Vagina (tissue), 2 donors: ENCODE measurements around the gene SLC17A4. TPM values are rescaled to one million over a fixed set of nuclear protein-coding genes. Genes with fewer than 3 reads are reported as not detected.

Experiments
- DNase-seq, 2 donors: peaks; one replicate each; pipeline ENCODE4 v3.0.0-alpha.2; 2017; ENCODE audit errors: extremely low spot score in 2 of 2
- H3K27ac ChIP-seq: fragments of 200-600 bp; sonication (generic); one replicate; pipeline ENCODE4 v1.5.1; 2019
- H3K27me3 ChIP-seq: fragments of 200-600 bp; sonication (generic); one replicate; pipeline ENCODE4 v1.5.1; 2019
- H3K36me3 ChIP-seq, 2 donors: fragments of 200-600 bp; sonication (generic); one replicate each; pipeline ENCODE4 v1.5.1; 2017 to 2019
- H3K4me1 ChIP-seq: fragments of 200-600 bp; sonication (generic); one replicate; pipeline ENCODE4 v1.5.1; 2019
- H3K4me3 ChIP-seq, 2 donors: fragments of 200-600 bp; sonication (generic); 1 replicate in 1 of 2; 2 replicates in 1 of 2; pipeline ENCODE4 v1.5.1; 2016 to 2019
- H3K9me3 ChIP-seq: fragments of 200-600 bp; sonication (generic); one replicate; pipeline ENCODE4 v1.5.1; 2019
- POLR2A ChIP-seq, 2 donors: fragments of 450-650 bp; IDR thresholded peaks; one replicate each; pipeline ENCODE4 v1.6.1; 2017; ENCODE audit warnings: antibody characterized with exemption in 2 of 2, mild to moderate bottlenecking in 2 of 2, moderate library complexity in 2 of 2
- POLR2AphosphoS5 ChIP-seq, 2 donors: sonication (generic); formaldehyde crosslinking; IDR thresholded peaks; one replicate each; pipeline ENCODE4 v1.9.0; 2017; ENCODE audit warnings: antibody characterized with exemption in 2 of 2, mild to moderate bottlenecking in 2 of 2, low read depth in 1 of 2; ENCODE audit not compliant: insufficient read depth in 1 of 2
- intact Hi-C: fragments of 100-400 bp; cut with DNase I; formaldehyde crosslinking; loops from one replicate; pipeline ENCODE4 v1.15.1; 2023
- total RNA-seq: library from RNA; depleted of rRNA; stranded (reverse); fragments of >200 nt; gene quantifications from one replicate; pipeline ENCODE4 v1.2.3, GENCODE V29; 2016
- TF ChIP-seq, protein P1 (sequence below), 3 experiments: fragments of 450-650 bp in 2 of 3; fragments of 200-600 bp in 1 of 3; sonication (generic) in 1 of 3; IDR thresholded peaks; one replicate each; pipeline ENCODE4 v1.5.1; 2017 to 2019; ENCODE audit warnings: antibody characterized with exemption in 3 of 3, mild to moderate bottlenecking in 2 of 3, moderate library complexity in 2 of 3

The SLC17A4 gene
- total RNA-seq, 1 donor from 2014 or later, result not detected

- no peaks in the 10 kb centered on the region for H3K4me1 ChIP-seq
- H3K36me3 ChIP-seq, result no peaks in the 10 kb centered on the region
- H3K27ac ChIP-seq, result no peak overlapping the region
- no peaks in the 10 kb centered on the region for H3K27me3 ChIP-seq
- peaks cover 3% of the 10 kb centered on the region for H3K9me3 ChIP-seq
- intact Hi-C loops, result no loop called here
- no peak overlapping the region for H3K4me3 ChIP-seq
- no peak for DNase-seq
- TF ChIP-seq POLR2A (IDR thresholded peaks at IDR 0.05) (no peak), POLR2AphosphoS5 (IDR thresholded peaks at IDR 0.05; ENCODE audit: insufficient read depth in 1 of 2, low read depth in 1 of 2) (no peak)
- TF ChIP-seq, protein P1, sequence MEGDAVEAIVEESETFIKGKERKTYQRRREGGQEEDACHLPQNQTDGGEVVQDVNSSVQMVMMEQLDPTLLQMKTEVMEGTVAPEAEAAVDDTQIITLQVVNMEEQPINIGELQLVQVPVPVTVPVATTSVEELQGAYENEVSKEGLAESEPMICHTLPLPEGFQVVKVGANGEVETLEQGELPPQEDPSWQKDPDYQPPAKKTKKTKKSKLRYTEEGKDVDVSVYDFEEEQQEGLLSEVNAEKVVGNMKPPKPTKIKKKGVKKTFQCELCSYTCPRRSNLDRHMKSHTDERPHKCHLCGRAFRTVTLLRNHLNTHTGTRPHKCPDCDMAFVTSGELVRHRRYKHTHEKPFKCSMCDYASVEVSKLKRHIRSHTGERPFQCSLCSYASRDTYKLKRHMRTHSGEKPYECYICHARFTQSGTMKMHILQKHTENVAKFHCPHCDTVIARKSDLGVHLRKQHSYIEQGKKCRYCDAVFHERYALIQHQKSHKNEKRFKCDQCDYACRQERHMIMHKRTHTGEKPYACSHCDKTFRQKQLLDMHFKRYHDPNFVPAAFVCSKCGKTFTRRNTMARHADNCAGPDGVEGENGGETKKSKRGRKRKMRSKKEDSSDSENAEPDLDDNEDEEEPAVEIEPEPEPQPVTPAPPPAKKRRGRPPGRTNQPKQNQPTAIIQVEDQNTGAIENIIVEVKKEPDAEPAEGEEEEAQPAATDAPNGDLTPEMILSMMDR (IDR thresholded peaks at IDR 0.05), result no peak
These were observed 21.9 kb upstream of the SLC17A4 start for GRCh38 chr6:25732468-25733198.

- Histone ChIP-seq H3K27me3 (no peaks in the 10 kb centered on the region), H3K4me1 (no peaks in the 10 kb centered on the region), H3K27ac (no peak overlapping the region), H3K36me3 (no peaks in the 10 kb centered on the region), H3K4me3 (no peak overlapping the region), H3K9me3 (peaks cover 3% of the 10 kb centered on the region)
- TF ChIP-seq POLR2A (IDR thresholded peaks at IDR 0.05) (no peak), POLR2AphosphoS5 (IDR thresholded peaks at IDR 0.05; ENCODE audit: insufficient read depth in 1 of 2, low read depth in 1 of 2) (no peak)
- TF ChIP-seq, protein P1 (IDR thresholded peaks at IDR 0.05), result no peak
- intact Hi-C loops, result no loop called here
- no peak for DNase-seq
These were observed 19.3 kb upstream of the SLC17A4 start for GRCh38 chr6:25735261-25735660.

DNA sequence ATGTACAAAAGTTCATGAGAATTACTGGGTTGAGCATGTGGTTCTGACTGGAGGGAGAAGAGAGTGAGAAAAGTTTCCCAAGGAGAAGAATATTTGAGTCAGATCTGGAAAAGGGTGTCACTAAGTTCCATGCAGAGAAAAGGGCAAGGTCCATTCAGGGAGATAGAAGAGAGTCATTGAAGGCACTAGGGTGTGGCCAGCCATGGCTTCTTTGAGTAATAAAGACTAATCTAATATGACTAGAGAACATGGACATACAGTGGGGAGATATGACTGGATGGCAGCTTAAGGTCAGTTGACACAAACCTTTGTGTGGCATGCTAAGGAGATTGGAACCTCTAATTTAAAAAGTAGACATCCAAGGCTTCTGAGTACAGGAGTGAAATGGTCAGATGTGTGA is 10.7 kb upstream of the SLC17A4 start:
- no peak for DNase-seq
- no peaks in the 10 kb centered on the region for H3K27me3 ChIP-seq
- H3K9me3 ChIP-seq, result no peaks in the 10 kb centered on the region
- no peaks in the 10 kb centered on the region for H3K4me1 ChIP-seq
- no peaks in the 10 kb centered on the region for H3K36me3 ChIP-seq
- H3K4me3 ChIP-seq, result no peak overlapping the region
- TF ChIP-seq POLR2A (IDR thresholded peaks at IDR 0.05) (no peak), POLR2AphosphoS5 (IDR thresholded peaks at IDR 0.05; ENCODE audit: insufficient read depth in 1 of 2, low read depth in 1 of 2) (no peak)
- TF ChIP-seq, protein P1 (IDR thresholded peaks at IDR 0.05), result no peak
- H3K27ac ChIP-seq, result no peak overlapping the region
- intact Hi-C loops, result no loop called here

GRCh38 chr6:25745836-25746235 is 8.7 kb upstream of the SLC17A4 start:
- intact Hi-C loops, result no loop called here
- no peaks in the 10 kb centered on the region for H3K27me3 ChIP-seq
- no peak overlapping the region for H3K27ac ChIP-seq
- no peak overlapping the region for H3K4me3 ChIP-seq
- no peak for DNase-seq
- H3K36me3 ChIP-seq, result no peaks in the 10 kb centered on the region
- no peak for TF ChIP-seq POLR2AphosphoS5 (IDR thresholded peaks at IDR 0.05; ENCODE audit: insufficient read depth in 1 of 2, low read depth in 1 of 2)
- no peak for TF ChIP-seq POLR2A (IDR thresholded peaks at IDR 0.05)
- TF ChIP-seq, protein P1 (IDR thresholded peaks at IDR 0.05), result no peak
- H3K4me1 ChIP-seq, result no peaks in the 10 kb centered on the region
- no peaks in the 10 kb centered on the region for H3K9me3 ChIP-seq

DNA sequence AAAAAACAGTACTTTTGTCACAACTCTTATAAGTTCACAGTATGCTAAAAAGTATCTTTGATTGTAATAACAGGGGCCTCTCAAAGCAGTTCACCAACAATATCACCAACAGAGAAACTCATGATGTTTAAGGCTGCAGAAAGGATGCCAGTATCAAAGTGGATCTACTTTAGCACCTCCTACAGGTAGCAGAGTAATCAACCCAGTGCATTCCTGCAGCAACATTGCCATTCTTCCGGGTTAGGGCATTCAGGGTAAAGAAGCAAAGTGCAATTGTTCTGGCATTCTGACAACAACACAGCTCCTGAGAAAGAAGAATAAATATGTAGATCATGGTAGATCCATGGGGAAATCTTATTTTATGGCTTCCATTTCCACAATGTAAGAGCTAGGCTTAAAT is 7.6 kb upstream of the SLC17A4 start:
- Histone ChIP-seq H3K4me1 (no peaks in the 10 kb centered on the region), H3K9me3 (no peaks in the 10 kb centered on the region), H3K36me3 (no peaks in the 10 kb centered on the region), H3K27me3 (no peaks in the 10 kb centered on the region), H3K27ac (no peak overlapping the region), H3K4me3 (no peak overlapping the region)
- no peak for DNase-seq
- intact Hi-C loops, result no loop called here
- TF ChIP-seq, protein P1 (IDR thresholded peaks at IDR 0.05), result no peak
- no peak for TF ChIP-seq POLR2AphosphoS5 (IDR thresholded peaks at IDR 0.05; ENCODE audit: insufficient read depth in 1 of 2, low read depth in 1 of 2)
- TF ChIP-seq POLR2A (IDR thresholded peaks at IDR 0.05), result no peak
